ENCODE measurements around the gene E2F4. TPM values are rescaled to one million over a fixed set of nuclear protein-coding genes. Genes with fewer than 3 reads are reported as not detected.

Gene E2F4
- total and polyA plus RNA-seq, 8 donors = 32.8 to 304 (median 42.1) TPM

DNA sequence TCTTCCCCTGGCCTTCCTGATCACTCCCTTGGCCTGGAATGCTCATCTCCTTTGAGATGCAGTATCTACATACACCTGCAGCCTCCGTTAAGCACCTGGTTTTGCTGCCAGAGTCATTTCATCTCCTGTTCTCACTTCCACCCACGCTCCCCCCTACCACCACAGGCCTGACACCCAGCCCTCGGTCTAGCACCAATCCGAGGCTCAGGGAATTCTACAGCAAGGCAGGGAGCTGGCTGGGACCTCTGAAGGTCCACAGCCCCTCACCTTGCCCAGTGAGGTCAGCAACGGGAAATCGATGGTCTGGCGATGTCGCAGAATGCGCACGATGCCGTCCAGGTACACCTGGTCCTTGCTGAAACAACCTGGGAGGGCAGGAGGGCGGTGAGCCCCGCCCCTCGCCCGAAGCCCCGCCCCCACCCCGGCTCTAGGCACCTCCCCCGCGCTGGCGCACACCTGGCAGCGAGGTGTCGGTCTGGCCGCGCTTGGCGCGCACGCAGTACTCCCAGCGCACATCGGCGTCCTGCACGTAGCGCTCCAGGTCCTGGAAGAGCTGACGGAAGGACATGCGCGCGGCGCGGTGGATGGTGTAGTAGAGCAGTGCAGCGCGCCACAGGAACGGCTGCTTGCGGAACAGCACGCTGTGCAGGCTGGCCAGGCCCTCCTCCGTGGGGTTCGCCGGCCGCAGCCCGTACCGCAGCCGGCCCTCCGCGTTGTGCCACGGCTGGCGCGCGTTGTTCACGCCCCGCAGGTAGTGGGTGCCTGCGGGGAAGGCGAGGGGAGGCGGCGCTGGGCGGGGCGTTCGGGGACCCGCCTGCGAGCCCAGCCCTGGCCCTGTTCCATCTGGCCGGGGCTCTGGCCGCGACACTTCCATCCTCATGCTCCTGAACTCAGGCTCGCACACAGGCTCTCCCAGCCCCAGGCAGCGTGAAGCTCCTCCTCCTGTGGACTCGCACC, 13.9 kb upstream of the E2F4 start:
- H3K4me3 ChIP-seq = peak overlapping the region; percentile 36 to 53 (median 48)
- no peaks in the 10 kb centered on the region for H3K9me3 ChIP-seq
- H3K27ac ChIP-seq = peak overlapping the region; percentile 76 to 92 (median 85)
- H3K4me1 ChIP-seq = peaks cover 37 to 87% (median 58%) of the 10 kb centered on the region in 4 donors
- intact Hi-C loops (cut with DNase I; ENCODE audit: low total_unique reads) = no loop called here
- peaks cover 0 to 7% (median 1%) of the 10 kb centered on the region in 4 donors for H3K36me3 ChIP-seq
- H3K27me3 ChIP-seq = peaks cover 0 to 18% (median 0%) of the 10 kb centered on the region in 3 donors
- no peak for TF ChIP-seq EP300 (IDR thresholded peaks at IDR 0.05)
- TF ChIP-seq, protein P1, sequence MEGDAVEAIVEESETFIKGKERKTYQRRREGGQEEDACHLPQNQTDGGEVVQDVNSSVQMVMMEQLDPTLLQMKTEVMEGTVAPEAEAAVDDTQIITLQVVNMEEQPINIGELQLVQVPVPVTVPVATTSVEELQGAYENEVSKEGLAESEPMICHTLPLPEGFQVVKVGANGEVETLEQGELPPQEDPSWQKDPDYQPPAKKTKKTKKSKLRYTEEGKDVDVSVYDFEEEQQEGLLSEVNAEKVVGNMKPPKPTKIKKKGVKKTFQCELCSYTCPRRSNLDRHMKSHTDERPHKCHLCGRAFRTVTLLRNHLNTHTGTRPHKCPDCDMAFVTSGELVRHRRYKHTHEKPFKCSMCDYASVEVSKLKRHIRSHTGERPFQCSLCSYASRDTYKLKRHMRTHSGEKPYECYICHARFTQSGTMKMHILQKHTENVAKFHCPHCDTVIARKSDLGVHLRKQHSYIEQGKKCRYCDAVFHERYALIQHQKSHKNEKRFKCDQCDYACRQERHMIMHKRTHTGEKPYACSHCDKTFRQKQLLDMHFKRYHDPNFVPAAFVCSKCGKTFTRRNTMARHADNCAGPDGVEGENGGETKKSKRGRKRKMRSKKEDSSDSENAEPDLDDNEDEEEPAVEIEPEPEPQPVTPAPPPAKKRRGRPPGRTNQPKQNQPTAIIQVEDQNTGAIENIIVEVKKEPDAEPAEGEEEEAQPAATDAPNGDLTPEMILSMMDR (IDR thresholded peaks at IDR 0.05) = peak in 2 of 7 experiments; percentile 11 to 35
- peak in 2 of 3 donors; percentile 80 to 87 for TF ChIP-seq POLR2AphosphoS5 (IDR thresholded peaks at IDR 0.05)
- no peak for TF ChIP-seq POLR2A (IDR thresholded peaks at IDR 0.05)
- peak; percentile 88 to 94 for DNase-seq
- WGBS, 5 donors = 3 to 24% (median 4%) methylated on average over 12 to 73 of the region's 73 CpGs

DNA sequence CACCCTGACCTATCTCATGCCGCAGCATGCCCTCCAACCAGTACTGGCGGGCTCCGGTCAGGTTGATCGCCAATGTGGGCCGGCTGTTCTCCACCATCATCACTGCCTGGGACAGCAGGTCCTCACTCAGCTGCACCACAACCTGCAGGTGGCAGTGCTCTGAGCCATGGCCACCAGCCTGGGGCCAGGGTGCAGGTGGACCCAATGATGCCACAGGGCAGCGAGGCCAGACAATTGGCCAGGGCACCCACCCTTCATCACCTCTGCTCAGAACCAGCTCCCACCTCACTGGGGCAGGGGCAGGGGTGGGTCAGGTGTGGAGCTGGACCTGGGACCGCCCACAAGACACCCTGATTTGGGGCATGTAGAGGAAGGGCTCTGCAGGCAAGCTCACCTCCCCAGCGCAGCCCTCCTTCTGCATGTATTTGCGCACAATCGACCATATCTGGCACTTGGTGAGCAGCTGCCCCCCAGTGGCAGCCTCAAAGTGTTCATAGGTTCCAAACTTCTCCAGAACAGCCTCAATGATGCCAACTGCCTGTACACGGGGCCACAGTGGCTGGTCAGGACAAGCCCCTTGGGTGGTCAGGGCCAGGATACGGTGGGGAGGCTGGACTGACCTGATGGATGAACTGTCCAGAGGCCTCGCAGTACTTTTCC, 12.4 kb upstream of the E2F4 start:
- Histone ChIP-seq H3K27ac (no peak overlapping the region), H3K27me3 (peaks cover 0 to 8% (median 0%) of the 10 kb centered on the region in 3 donors), H3K9me3 (no peaks in the 10 kb centered on the region), H3K4me3 (no peak overlapping the region), H3K4me1 (peaks cover 30 to 82% (median 51%) of the 10 kb centered on the region in 4 donors), H3K36me3 (peaks cover 0 to 7% (median 1%) of the 10 kb centered on the region in 4 donors)
- TF ChIP-seq POLR2AphosphoS5 (IDR thresholded peaks at IDR 0.05) = no peak
- TF ChIP-seq EP300 (IDR thresholded peaks at IDR 0.05) = no peak
- WGBS, 5 donors = 84 to 94% (median 91%) methylated on average over 9 to 13 of the region's 13 CpGs
- intact Hi-C loops (cut with DNase I; ENCODE audit: low total_unique reads) = no loop called here
- DNase-seq = no peak

DNA sequence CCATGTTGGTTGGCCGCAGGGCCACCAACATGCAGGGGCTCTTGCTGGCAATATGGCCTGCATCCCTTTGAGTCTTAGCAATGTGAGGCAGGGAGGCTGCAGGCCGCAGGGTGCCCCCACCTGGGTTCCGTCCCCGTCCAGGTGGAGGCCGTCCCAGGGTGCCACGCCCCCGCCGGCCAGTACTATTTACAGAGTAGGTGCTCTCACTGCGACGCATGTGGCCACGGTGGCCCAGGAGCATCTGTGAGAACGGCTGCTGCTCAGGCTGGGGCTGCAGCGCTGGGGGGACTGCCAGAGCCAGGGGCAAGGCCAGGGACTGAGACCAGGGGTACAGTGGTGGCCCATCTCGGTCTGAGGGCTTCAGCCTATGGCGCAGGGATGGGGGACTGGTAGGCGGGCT, 11.8 kb upstream of the E2F4 start:
- intact Hi-C loops (cut with DNase I; ENCODE audit: low total_unique reads) = no loop called here
- DNase-seq = no peak
- TF ChIP-seq, protein P1 (IDR thresholded peaks at IDR 0.05) = no peak
- TF ChIP-seq EP300 (IDR thresholded peaks at IDR 0.05) = no peak
- Histone ChIP-seq H3K9me3 (no peaks in the 10 kb centered on the region), H3K36me3 (peaks cover 0 to 7% (median 1%) of the 10 kb centered on the region in 4 donors), H3K4me1 (peaks cover 31 to 82% (median 52%) of the 10 kb centered on the region in 4 donors), H3K27ac (no peak overlapping the region), H3K4me3 (no peak overlapping the region), H3K27me3 (peaks cover 0 to 7% (median 0%) of the 10 kb centered on the region in 3 donors)
- 80 to 92% (median 87%) methylated on average over 13 to 16 of the region's 16 CpGs for WGBS, 5 donors

DNA sequence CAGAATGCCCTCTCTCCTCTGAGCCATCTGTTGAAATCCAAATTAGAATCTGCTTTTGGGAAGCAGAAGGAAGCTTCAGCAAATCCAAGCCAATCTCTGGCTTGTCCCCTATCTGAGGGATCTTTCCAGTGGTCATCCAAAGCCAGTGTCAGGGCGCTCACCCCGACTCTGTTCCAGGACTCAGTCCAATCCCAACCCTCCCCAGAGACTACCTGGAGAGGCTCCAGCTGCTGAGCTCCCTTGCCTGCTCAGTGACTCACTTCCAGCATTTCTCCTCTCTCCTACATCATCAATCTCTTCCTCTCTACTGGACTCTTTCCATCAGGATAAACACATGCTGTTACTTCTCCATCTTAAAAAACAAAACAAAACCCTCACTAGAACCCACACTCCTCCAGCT, 10.6 kb upstream of the E2F4 start:
- TF ChIP-seq EP300 (IDR thresholded peaks at IDR 0.05) = no peak
- TF ChIP-seq, protein P1 (IDR thresholded peaks at IDR 0.05) = no peak
- TF ChIP-seq POLR2AphosphoS5 (IDR thresholded peaks at IDR 0.05) = peak in 1 of 3 donors; percentile 36
- TF ChIP-seq POLR2A (IDR thresholded peaks at IDR 0.05) = no peak
- intact Hi-C loops (cut with DNase I; ENCODE audit: low total_unique reads) = no loop called here
- peaks cover 0 to 5% (median 0%) of the 10 kb centered on the region in 4 donors for H3K36me3 ChIP-seq
- H3K9me3 ChIP-seq = no peaks in the 10 kb centered on the region
- peak in 1 of 2 donors; percentile 64 for DNase-seq
- H3K4me1 ChIP-seq = peaks cover 37 to 89% (median 58%) of the 10 kb centered on the region in 4 donors
- 65 to 71% (median 66%) methylated on average over 2 of the region's 2 CpGs; no CpG with 5 or more reads in 1 of the 5 donors for WGBS, 5 donors
- H3K27me3 ChIP-seq = peaks cover 0 to 7% (median 0%) of the 10 kb centered on the region in 3 donors
- peak overlapping the region in 4 of 5 donors; percentile 63 to 97 (median 96) for H3K27ac ChIP-seq
- H3K4me3 ChIP-seq = no peak overlapping the region

Measured in stomach (tissue), 9 donors.